Measurements from ENCODE around the gene SRD5A2.

- TF ChIP-seq CTCF (IDR thresholded peaks at IDR 0.05): no peak
- no peak for TF ChIP-seq POLR2A (IDR thresholded peaks at IDR 0.05)
These were observed 51.9 kb downstream of the SRD5A2 start for GRCh38 chr2:31528823-31529222.
